ENCODE measurements around the gene ZNF888. TPM values are rescaled to one million over a fixed set of nuclear protein-coding genes. Genes with fewer than 3 reads are reported as not detected.
A peak's percentile ranks its signal among the peaks of the same experiment; 100 is the strongest.
"Not testable (repeated sequence)": the region's sequence is repeated elsewhere in the genome, so short reads cannot be mapped to it uniquely, and the experiment has no call there.

Gene ZNF888
- total and polyA plus RNA-seq, 7 donors = 0.13 to 1.0 (median 0.49) TPM

- TF ChIP-seq CTCF (IDR thresholded peaks at IDR 0.05) = no peak
- DNase-seq = no peak
- intact Hi-C loops (cut with DNase I) = no loop called here
- H3K36me3 ChIP-seq (ENCODE audit: insufficient read depth in 1 of 2, low read depth in 1 of 2) = no peaks in the 10 kb centered on the region
- WGBS, 3 donors = 78 to 87% (median 86%) methylated on average over 17 of the region's 17 CpGs
- no peak overlapping the region for H3K27ac ChIP-seq
- no peak for ATAC-seq
- no peak overlapping the region for H3K4me3 ChIP-seq
- peaks cover 6% of the 10 kb centered on the region for H3K4me1 ChIP-seq
- H3K27me3 ChIP-seq (ENCODE audit: insufficient read depth in 3 of 3, low read length in 2 of 3) = peaks cover 0 to under 1% (median 0%) of the 10 kb centered on the region in 3 donors
- H3K9me3 ChIP-seq = peaks cover 32% of the 10 kb centered on the region
Measured at GRCh38 chr19:52943884-52944643, 20.8 kb upstream of the ZNF888 start.

- no peak for TF ChIP-seq CTCF (IDR thresholded peaks at IDR 0.05)
- intact Hi-C loops (cut with DNase I) = no loop called here
- 60 to 66% (median 63%) methylated on average over 26 to 29 of the region's 29 CpGs for WGBS, 3 donors
Measured at GRCh38 chr19:52943134-52943883, 20.1 kb upstream of the ZNF888 start.

DNA sequence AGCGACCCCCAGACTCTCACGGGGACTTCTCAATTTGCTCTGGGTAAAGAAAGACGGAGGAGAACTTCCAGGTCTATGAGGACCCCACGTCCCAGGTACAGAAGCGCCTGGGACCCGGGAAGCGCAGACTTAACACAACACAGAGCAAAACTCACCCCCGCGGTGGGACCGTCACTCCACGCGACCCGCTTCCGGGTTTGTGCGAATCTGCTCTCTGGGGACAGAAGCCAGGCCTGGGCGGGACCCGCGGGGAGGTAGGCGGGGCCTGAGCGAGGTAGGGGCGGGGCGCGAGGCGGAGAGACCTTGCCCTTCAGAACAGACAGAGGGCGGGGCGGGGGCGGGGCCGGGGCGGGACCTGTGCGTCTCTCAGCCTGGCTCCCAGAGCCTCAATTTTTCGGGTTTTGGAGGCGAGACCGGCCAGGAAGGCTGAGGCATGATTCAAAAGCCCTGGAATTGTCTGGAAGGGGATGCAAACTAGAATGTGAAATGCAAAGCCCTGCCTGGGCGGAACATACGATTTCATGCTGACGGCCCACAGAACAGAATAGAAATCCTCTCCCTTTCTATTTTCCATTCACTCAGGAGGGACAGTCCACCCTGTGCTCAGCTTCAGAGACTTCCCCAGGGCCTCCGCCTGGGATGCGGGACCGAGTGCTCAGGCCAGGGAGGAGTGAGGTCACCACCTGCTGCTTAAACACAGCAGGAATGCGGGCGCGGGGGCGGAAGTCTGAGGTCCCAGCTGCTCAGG lies 19.3 kb upstream of the ZNF888 start:
- Histone ChIP-seq H3K27ac (peak overlapping the region; percentile 66), H3K36me3 (ENCODE audit: insufficient read depth in 1 of 2, low read depth in 1 of 2) (no peaks in the 10 kb centered on the region), H3K9me3 (peaks cover 18% of the 10 kb centered on the region), H3K4me3 (peak overlapping the region; percentile 82), H3K4me1 (peaks cover 6% of the 10 kb centered on the region), H3K27me3 (ENCODE audit: insufficient read depth in 3 of 3, low read length in 2 of 3) (no peaks in the 10 kb centered on the region)
- TF ChIP-seq CTCF (IDR thresholded peaks at IDR 0.05) = no peak
- WGBS, 3 donors = 0 to 1% (median 1%) methylated on average over 42 to 43 of the region's 43 CpGs
- DNase-seq (peak; percentile 92 to 94), ATAC-seq (peak; percentile 95 to 99 (median 98))
- intact Hi-C loops (cut with DNase I) = no loop called here

More at GRCh38 chr19:52943134-52943883, 20.1 kb upstream of the ZNF888 start:
- no peak for ATAC-seq
- H3K4me1 ChIP-seq = peaks cover 6% of the 10 kb centered on the region
- DNase-seq = no peak
- no peaks in the 10 kb centered on the region for H3K36me3 ChIP-seq (ENCODE audit: insufficient read depth in 1 of 2, low read depth in 1 of 2)
- peaks cover 25% of the 10 kb centered on the region for H3K9me3 ChIP-seq
- H3K4me3 ChIP-seq = peak overlapping the region; percentile 82
- H3K27me3 ChIP-seq (ENCODE audit: insufficient read depth in 3 of 3, low read length in 2 of 3) = no peaks in the 10 kb centered on the region
- peak overlapping the region; percentile 42 for H3K27ac ChIP-seq

- intact Hi-C loops (cut with DNase I) = no loop called here
- 0 to 1% (median 0%) methylated on average over 26 of the region's 26 CpGs for WGBS, 3 donors
Measured at GRCh38 chr19:52941941-52942385, 18.7 kb upstream of the ZNF888 start.

DNA sequence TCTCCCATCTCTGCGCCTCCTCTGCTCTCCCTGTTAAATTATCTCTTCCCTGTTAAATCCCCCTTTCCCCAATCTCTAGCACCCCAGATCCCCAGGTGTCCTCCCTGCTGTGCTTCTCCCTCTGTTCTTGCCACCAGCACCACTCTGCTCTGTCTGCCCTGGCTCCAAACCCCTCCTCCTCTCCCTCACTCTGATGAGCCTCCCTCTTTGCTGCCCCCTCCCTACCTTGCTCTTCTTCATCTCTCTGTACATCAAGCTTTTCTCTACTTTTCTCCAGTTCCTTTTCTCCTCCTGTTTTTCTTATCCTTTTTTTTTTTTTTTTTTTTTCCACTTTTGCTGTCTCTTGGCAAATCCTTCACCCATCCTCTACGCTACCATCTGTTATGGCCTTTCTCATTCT lies 18.3 kb upstream of the ZNF888 start:
- H3K9me3 ChIP-seq; intact Hi-C loops (cut with DNase I); DNase-seq; ATAC-seq; H3K4me1 ChIP-seq; H3K36me3 ChIP-seq (ENCODE audit: insufficient read depth in 1 of 2, low read depth in 1 of 2); H3K27ac ChIP-seq; H3K27me3 ChIP-seq (ENCODE audit: insufficient read depth in 3 of 3, low read length in 2 of 3): not testable (repeated sequence)
- 37 to 43% (median 41%) methylated on average over 2 of the region's 2 CpGs for WGBS, 3 donors
- H3K4me3 ChIP-seq = peak overlapping the region; percentile 82

More at GRCh38 chr19:52941941-52942385, 18.7 kb upstream of the ZNF888 start:
- H3K4me1 ChIP-seq = peaks cover 6% of the 10 kb centered on the region
- H3K27ac ChIP-seq = peak overlapping the region; percentile 66
- ATAC-seq (peak; percentile 30 to 68 (median 48)), DNase-seq (peak; percentile 42 to 54)
- TF ChIP-seq CTCF (IDR thresholded peaks at IDR 0.05) = no peak
- H3K27me3 ChIP-seq (ENCODE audit: insufficient read depth in 3 of 3, low read length in 2 of 3) = no peaks in the 10 kb centered on the region
- peaks cover 12% of the 10 kb centered on the region for H3K9me3 ChIP-seq
- H3K36me3 ChIP-seq (ENCODE audit: insufficient read depth in 1 of 2, low read depth in 1 of 2) = no peaks in the 10 kb centered on the region
- H3K4me3 ChIP-seq = peak overlapping the region; percentile 82

DNA sequence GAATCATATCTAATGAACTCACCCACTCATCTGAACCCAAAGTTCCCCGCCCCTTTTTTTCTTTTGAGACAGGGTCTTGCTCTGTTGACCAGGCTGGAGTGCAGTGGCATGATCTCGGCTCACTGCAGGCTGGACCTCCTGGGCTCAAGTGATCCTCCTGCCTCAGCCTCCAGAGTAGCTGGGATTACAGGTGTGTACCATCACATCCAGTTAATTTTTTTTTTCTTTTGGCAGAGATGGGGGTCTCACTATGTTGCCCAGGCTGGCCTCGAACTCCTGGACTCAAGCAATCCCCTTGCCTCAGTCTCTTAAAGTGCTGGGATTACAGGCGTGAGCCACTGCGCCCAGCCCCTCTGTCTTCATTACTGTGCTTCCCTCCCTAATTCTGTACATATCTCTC lies 17.7 kb upstream of the ZNF888 start:
- intact Hi-C loops (cut with DNase I); ATAC-seq; H3K27me3 ChIP-seq (ENCODE audit: insufficient read depth in 3 of 3, low read length in 2 of 3); H3K4me1 ChIP-seq; H3K36me3 ChIP-seq (ENCODE audit: insufficient read depth in 1 of 2, low read depth in 1 of 2); H3K27ac ChIP-seq; H3K4me3 ChIP-seq; H3K9me3 ChIP-seq; DNase-seq: not testable (repeated sequence)
- 75 to 83% (median 78%) methylated on average over 5 of the region's 5 CpGs for WGBS, 3 donors
